Amygdala (tissue), 56 donors: ENCODE results near the gene STPG4.

Experiments used
- DNase-seq, 56 donors: peaks; one replicate each; lab custom pipeline; 2025; lab: John Stamatoyannopoulos, UW

The STPG4 gene

GRCh38 chr2:47040651-47041050, 114.5 kb downstream of the STPG4 start:
- no peak for DNase-seq

GRCh38 chr2:47039913-47040562, 115.1 kb downstream of the STPG4 start:
- DNase-seq = peak in 5 of 56 donors; percentile 25 to 41 (median 28)

- DNase-seq = no peak
These were observed 115.6 kb downstream of the STPG4 start for GRCh38 chr2:47039489-47039870.

- peak in 4 of 56 donors; percentile 14 to 43 (median 24) for DNase-seq
These were observed 116.2 kb downstream of the STPG4 start for GRCh38 chr2:47038656-47039488.

GRCh38 chr2:47037678-47038077, 117.4 kb downstream of the STPG4 start:
- DNase-seq = no peak
